NCI-H2196 treated with DMSO at 0.1 percent for 48 hours (cell line): Measurements from ENCODE around the gene HSD17B10.
A peak's percentile ranks its signal among the peaks of the same experiment; 100 is the strongest.
"Not testable (repeated sequence)": the region's sequence is repeated elsewhere in the genome, so short reads cannot be mapped to it uniquely, and the experiment has no call there.

Source experiments
- DNase-seq: peaks from one replicate; lab custom pipeline; 2025; ENCODE audit not compliant: unreplicated experiment; lab: John Stamatoyannopoulos, UW

Gene HSD17B10

GRCh38 chrX:53433651-53434639, at the start of gene HSD17B10:
Gene HSD17B10 (minus strand): TSS chrX:53434370. CDS start chrX:53434345, 25 bp downstream.
- DNase-seq: peak; percentile 74

GRCh38 chrX:53483416-53483815, 49.2 kb upstream of the HSD17B10 start:
- DNase-seq: no peak

- peak; percentile 3 for DNase-seq
Measured at GRCh38 chrX:53481816-53482465, 47.8 kb upstream of the HSD17B10 start.

- DNase-seq: no peak
Measured at GRCh38 chrX:53481093-53481492, 46.9 kb upstream of the HSD17B10 start.

GRCh38 chrX:53479301-53479700, 45.1 kb upstream of the HSD17B10 start:
- no peak for DNase-seq

GRCh38 chrX:53476371-53476770, 42.2 kb upstream of the HSD17B10 start:
- DNase-seq: no peak

GRCh38 chrX:53474707-53475106, 40.5 kb upstream of the HSD17B10 start:
- DNase-seq: no peak

GRCh38 chrX:53471346-53471745, 37.2 kb upstream of the HSD17B10 start:
- DNase-seq: no peak

- DNase-seq: not testable (repeated sequence)
Measured at GRCh38 chrX:53468659-53469058, 34.5 kb upstream of the HSD17B10 start.

- no peak for DNase-seq
Measured at GRCh38 chrX:53458082-53458481, 23.9 kb upstream of the HSD17B10 start.

GRCh38 chrX:53456254-53456653, 22.1 kb upstream of the HSD17B10 start:
- DNase-seq: no peak

GRCh38 chrX:53452812-53453211, 18.6 kb upstream of the HSD17B10 start:
- no peak for DNase-seq

- no peak for DNase-seq
Measured at GRCh38 chrX:53449632-53450031, 15.5 kb upstream of the HSD17B10 start.

- no peak for DNase-seq
Measured at GRCh38 chrX:53447441-53447840, 13.3 kb upstream of the HSD17B10 start.

- no peak for DNase-seq
Measured at GRCh38 chrX:53445977-53446376, 11.8 kb upstream of the HSD17B10 start.

GRCh38 chrX:53442322-53442631, 8.1 kb upstream of the HSD17B10 start:
- DNase-seq: no peak

- DNase-seq: peak; percentile 58
Measured at GRCh38 chrX:53441531-53442321, 7.6 kb upstream of the HSD17B10 start.

GRCh38 chrX:53440621-53441517, 6.7 kb upstream of the HSD17B10 start:
- DNase-seq: no peak

GRCh38 chrX:53440101-53440500, 5.9 kb upstream of the HSD17B10 start:
- DNase-seq: no peak

- no peak for DNase-seq
Measured at GRCh38 chrX:53438832-53439230, 4.7 kb upstream of the HSD17B10 start.
